GM19395 (cell line): Measurements from ENCODE around the gene FRMD1.

Experiments
- ATAC-seq: cut with Tn5 transposase; IDR thresholded peaks from one replicate; pipeline ENCODE4 v1.9.1; 2021; ENCODE audit warnings: mild to moderate bottlenecking, moderate library complexity; ENCODE audit not compliant: unreplicated experiment

The FRMD1 gene

DNA sequence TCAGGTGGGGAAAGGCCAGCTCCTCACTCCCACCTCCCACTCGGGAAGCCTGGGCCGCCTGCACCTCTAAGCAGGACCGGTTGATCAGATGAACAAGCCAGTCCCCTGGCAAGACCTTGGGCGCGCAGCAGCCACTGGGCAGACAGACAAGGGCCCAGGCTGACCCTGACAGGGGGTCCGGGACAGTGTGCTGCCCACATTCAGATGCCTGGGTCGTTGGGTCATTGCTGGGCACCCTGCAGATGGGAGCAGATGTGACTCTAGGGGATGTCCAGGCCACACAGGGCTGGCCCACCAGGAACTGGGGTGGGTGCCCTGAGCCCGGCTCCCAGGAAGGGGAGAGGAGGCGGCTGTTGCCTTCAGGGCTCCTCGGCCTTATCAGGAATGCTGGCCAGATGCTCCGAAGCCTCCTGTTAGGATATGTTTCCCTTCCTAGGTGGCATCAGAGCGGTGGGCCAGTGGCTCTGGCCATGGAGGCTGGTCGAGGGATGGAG lies 17.3 kb upstream of the FRMD1 start:
- ATAC-seq: no peak

DNA sequence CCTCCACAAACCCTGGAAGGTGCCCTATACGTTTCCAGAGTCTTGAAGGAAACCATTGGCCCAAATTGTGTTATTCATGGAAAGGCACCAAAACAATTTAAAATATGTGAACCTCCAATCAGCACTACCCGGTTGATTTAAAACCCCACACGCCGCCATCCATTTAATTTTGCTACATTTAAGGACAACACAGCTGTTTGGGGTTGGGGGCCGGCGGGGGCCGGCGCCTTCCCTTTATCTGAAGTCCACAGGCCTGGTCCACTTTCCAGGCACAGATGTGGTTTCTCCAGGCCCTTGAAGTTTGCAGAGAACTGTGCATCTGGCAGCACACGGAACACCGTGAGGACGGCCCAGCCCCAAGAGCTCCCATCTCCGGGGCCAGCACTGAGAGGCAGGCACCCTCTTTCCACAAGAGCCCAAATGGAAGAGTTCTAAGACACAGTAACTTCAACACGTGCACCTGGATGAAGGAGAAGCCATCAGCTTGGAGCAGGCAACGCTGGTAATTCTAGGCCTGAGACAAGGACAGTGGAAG lies 16.8 kb upstream of the FRMD1 start:
- no peak for ATAC-seq

DNA sequence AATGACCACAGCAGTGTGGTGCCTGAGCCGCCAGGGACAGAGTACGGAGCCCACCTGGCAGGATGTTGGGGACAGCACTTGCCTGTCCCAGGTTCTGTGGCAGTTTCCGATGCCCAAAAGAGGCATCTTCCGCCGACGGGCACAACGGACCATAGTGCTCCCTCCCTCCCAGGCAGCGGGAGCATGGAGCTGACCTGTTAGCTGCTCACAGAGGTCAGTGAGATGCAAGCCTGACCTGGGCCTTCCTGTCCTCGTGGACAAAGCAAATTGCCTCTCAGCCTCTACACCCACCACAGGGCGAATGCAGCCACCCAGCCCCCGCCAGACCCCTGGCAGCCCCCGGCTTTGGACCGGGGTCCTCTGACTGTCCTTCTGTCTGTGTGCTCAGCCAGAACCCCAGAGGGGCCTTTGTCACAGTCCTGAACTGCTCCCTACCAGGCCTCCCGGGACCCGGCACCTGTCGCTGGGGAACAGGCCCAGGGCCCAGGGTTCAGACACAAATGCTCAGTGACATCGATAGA lies 16.2 kb upstream of the FRMD1 start:
- no peak for ATAC-seq

DNA sequence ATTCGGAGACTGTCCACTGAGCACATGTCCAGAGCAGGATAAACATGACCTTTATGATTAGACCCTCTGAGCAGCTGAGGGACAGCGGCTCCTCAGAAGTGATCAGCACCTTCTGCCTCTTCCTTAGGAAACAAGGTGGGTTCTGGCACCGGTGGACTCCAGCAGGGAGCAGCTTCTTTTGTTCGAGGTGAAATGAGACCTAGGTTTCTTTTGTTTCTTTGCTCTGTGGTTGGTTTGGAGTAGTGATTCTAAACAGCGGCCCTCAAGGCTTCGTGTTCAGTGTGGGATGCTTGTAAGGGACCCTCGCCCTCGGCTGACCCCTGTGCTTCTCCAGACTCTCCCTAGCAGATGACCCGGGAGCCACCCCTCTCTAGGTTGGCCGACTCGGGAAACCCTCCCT lies 14.6 kb upstream of the FRMD1 start:
- ATAC-seq: no peak

DNA sequence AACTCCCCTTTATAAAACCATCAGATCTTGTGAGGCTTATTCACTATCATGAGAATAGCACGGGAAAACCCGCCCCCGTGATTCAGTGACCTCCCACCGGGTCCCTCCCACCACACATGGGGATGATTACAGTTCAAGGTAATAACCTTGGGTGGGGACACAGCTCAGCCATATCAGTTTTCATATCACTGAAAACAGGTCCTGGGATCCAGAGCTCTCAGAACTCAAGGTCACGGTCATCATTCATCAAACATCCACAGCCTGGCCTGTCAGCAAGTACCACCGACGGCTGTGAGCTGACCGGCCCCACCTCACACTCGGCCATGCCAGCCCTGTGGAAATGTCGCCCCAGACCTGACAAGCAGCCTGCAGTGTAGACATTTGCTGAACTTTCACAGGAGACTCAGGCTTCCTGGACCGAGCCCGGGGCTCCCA lies 14.1 kb upstream of the FRMD1 start:
- no peak for ATAC-seq

DNA sequence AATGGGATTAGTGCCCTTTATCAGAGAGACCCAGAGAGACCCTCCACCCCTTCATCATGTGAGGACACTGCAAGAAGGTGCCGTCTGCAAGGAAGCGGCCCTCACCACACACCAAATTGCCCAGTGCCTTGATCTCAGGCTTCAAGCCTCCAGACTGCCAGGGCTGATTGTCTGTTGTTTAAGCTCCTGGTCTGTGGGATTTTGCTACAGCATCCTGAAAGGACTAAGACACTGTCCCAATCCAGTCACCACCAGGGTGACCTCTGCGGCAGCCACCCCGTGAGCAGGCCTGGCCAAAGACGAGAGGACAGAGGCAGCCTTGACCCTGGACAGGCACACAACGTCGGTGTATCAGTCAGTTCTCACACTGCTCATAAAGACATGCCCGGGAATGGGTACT lies 13.5 kb upstream of the FRMD1 start:
- ATAC-seq: no peak

DNA sequence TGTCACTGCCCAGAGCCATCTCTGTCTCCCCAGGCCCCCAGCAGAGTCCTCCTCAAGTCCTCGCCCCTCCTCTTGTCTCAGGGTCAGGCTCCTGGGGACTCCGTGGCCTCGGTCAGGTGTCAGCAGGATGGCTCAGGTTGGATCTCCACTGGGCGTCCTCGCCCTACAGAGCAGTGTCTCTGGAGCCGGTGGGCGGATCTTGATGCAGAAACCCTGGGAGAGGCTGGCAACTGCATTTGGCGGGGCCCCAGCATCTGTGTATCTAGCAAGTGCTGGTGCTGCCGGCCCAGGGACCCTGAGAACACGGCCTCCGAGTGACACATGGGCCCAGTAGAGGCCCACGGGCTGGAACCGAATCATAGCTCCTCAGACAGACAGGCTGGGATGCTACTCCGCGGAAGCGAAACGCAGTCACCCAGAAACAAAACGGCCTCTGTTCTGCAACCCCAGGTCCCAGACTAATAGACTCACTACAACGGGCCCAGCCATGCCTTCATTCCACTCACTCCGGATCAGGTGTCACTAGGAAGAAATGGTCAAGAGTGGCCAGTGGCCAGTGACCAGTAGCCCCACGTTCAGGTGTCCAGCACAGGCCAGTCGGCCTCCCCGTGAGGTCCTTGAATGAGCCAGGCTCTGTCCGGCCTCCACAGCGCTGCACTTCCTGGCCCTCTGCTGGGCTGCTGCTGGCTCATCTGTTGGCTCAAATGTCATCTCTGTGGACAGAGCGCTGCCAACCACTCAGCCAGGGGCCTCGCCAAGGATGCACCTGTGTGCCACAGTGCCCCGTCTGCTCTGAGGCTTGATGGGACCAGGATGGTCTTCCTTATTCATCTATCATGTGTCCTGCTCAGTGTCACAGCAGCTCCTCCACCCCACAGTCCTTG lies 12.6 kb upstream of the FRMD1 start:
- no peak for ATAC-seq

DNA sequence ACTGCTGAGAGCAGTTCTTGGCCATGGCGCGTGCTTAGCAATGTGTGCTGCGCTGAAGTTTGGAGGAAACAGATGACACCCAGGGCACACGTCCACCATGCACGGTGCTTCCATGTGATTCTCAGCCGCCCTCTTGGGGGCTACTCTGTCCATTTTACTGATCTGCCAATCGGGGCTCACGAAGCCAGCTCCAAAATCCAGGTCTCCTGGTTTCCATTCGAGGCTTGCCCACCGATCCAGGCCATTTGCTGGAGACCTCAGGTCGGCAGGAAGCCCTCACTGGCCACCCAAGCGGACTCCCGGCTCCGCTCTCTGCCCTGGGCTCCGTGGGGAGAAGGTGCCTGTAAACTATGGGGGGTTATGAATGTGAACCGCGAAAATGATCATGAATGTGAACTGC lies 11.7 kb upstream of the FRMD1 start:
- ATAC-seq: no peak

DNA sequence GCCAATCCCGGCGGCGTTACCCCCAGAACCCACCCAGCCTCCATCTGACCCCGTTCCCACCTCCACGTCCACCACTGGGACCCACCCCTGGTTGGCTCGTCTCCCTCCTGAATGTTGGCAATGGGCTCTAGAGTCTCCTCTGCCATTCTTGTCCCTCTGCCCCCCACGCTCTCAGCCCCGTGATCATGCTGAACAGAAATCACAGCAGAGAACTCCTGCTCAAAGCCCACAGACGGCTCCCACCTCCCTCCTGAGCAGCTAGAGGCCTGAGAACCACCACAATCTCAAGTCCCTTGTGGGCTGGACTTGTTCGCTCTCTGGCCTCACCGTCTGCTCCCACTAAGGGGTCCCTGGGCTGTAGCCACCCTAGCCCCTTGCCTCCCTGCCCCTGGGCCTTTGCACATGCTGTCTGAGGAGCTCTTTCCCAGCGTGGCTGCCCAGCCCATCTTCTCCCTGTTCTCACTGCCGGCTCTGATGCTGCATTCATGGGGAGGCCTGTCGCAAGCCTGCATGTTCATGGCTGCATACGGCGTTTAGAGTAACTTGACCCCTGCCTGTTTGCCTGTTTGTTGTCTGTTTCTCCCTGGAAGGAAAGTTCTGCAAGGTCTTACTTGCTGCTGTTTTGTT lies 11.2 kb upstream of the FRMD1 start:
- ATAC-seq: no peak

DNA sequence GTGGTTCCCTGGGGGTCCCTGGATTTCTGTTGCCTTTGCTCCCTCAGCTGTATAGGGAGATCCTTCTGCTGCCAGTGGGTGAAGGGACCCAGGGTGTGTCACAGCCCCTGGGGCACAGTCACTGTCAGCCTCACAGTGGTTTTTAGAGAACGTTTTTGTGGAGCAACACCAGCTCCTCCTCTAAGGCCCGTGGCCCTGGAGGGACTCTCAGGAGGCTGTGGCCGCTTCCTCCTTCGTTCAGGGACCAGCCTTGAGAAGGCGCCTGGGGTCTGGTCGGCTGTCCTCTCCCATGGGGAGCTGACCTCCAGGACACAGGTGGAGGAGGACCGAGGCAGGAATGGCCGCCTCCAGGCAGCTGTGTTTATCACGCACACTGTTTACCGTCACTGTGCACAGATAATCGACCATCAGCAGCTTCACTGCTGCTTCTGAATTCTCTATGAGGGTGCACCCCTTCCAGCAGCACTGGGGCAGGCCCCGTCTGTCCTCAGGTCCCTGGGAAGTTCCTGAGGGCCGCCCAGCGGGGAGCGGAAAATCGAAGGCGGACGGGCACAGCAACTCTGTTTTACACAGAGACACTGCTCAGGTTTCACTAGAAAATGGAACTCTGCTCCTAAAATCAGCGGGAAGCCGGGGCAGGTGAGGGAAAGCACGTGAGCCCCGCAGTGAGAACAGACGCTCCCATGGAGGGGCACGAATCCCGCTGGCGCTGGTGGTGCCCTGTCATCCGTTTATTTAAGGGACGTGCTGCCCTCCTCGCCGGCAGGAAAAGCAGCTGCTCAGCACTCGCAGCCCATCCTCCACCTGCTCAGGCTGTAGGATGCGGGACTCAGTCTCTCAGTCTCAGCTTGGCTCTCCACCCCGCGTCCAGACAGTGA lies 10.4 kb upstream of the FRMD1 start:
- ATAC-seq: no peak

DNA sequence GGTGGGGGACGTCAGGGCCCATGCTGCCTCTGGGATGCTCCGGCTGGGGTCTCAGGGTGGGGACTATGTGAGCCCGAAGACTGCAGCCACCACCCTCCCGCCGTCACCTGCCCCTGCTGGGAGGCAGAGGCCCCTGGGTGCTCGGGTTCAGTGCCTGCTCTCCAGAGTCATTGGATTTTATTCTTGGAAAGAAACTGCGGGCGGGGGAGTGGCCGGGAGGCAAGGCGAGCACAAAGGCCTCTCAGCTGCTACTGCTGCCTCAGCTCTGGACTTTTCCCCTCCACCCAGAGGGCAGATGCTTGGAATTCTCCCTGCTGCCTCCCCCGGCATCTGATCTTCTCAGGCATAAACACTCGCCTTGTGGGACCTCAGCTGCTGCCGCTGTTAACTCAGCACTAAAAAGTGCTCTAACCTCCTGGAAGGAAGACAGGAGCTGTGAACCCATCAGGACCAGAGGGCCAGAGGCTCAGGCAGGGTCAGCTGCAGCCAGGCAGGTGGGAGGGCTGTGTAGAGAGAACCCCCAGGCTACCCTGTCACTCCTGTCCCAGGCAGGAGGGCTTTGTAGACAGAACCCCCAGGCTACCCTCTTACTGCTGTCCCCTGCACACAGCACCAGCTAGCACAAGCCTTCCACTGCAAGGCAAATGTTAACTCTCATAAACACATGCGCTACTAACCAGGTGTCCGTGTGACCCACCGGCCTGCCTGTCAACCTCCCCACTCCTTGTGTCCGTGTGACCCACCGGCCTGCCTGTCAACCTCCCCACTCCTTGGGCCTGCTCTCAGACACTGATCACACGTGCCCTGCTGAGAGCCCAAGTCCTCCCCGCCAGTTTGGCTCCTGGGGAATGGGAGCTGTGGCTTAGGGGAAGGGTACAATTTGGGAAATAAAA lies 9.4 kb upstream of the FRMD1 start:
- ATAC-seq: no peak

DNA sequence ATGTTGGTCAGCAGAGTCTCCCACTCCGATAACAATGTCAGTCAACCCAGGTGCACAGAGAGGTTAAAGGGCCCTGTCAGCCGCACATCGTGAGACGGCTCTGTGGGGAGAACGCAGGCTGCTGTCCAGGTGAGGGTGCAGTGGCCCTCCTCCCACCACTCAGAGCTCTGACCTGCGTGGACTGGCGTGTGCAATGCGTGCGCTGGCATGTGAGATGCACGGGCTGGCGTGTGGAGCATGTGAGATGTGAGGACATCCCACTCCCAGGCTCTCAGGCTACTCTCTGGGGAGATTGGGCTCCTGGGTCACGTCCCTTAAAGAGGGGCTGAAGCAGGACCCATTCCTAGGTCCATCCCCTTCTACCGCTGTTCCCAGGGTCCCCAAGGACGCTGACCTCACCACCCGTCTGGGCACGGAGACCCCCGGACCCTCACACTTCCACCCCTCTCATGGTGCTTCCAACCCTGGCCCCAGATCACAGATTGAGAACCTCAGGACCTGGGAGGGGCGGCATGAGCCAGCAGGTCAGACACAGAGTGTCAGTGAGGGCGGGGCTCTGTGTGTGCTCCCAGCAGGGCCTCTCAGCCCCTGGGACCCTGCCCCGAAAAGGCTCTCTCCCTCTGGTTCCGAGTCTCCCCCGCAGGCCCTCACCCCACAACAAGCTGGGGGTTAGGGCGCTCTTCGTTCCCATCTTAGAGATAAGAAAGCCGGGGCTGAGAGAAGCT lies 8.6 kb upstream of the FRMD1 start:
- ATAC-seq: no peak

DNA sequence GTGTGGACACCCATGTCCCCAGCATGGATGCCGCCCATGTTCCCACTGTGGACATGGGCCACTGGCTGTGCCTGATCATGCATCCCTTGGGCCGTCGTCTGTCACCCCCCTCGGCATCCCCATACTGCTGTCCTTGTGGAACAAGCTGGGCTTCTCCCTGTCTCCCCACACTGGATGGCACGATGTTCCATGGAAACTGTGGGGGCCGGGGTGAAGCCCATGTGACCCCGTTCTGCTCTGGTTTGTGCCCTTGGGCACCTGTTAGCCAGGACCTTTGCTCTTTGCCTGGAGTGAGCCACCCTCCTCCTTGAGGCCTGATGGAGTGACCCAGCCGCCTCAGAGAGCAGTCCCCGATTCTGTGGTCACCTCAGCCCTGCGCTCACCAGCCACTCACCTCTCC lies 7.6 kb upstream of the FRMD1 start:
- no peak for ATAC-seq

DNA sequence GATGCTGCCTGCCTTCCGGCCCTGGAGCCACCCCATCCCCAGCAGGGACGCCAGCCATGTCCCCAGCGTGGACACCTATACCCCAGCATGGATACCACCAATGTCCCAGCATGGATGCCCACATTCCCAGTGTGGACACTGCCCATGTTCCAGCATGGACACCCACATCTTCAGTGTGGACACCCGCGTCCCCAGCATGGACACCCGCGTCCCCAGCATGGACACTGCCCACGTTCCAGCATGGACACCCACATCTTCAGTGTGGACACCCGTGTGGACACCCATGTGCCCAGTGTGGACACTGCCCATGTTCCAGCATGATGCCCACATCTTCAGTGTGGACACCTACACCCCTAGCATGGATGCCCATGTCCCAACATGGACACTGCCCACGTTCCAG lies 7.1 kb upstream of the FRMD1 start:
- ATAC-seq: no peak

DNA sequence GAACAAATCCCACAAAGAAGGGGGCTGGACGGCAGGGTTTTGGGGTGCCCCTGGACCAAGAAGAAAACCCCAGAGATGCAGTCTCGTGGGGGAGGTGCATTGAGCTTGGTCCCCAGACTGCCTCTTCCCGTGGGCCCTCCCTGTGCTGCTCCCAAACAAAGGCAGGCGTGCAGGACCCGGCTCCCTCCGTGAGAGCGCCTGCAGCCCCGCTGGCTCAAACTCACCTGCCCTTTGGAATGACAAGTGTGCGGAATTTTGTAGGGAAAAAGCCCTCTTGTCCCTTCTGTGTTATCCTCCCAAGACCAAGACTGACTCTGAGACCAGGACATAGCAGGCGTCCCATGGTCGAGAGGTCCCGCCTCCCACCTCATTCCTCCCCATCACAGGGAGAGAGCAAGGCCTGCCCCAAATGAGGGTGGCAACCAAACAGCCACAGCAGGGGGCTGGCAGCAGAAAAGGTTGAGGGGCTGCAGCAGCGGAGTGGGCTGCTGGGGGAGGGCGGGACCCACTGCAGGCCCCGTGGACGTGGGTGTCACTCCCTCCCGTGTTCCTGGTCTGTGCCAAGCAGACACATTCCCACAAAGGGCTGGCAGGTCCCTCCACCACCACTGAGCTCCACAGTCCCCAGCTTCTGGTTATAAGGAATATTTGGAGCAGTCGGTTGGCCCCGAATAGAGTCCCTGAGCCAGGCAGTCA lies 5.6 kb upstream of the FRMD1 start:
- ATAC-seq: no peak

DNA sequence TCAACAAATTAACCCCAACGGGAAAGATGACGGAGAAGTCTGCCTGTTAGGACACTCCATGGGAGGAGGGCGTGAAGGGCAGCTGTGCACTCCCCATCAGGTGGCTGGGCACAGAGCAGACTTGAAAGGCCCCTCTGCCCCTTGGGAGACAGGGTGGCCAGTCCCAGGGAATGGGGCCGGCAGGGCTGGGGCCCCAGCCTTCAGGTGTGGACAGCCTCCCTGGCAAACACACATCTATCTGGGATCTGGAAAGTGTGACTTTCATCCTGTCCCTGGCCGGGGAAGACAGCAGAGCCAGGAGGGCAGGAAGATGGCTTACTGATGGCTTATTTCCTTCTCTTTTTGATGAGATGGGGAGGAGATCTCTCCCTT lies 4.5 kb upstream of the FRMD1 start:
- ATAC-seq: no peak

DNA sequence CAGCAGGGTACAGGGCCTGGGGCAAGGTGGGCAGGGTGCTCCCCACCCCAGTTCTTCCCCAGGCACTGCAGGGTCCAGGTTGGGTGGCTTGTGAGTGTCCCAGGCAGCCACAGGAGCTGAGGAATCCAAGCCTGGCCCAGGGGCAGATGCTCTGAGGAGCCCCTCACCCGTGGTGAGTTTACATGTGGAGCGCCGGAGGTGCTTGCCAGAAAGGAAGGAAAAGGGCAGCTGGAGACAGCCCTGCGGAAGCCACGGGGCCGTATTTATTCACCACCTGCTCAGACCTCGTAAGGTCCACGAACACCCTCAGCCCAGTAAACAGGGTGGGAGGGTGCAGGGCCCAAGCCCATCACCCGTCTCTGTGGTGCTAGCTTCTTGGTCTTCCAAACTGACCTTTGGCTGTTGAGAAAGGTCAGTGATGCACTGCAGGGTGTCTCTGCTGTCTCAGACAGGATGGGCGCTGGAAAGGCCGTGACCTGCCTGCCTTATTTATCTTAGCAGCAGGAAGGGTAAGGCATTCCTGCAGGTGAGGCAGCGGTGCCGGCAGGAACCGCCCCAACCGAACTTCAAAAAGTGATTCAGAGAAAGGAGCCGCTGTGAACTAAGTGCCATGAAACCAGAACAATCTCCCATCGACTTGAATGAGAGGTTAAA lies 4.0 kb upstream of the FRMD1 start:
- no peak for ATAC-seq

DNA sequence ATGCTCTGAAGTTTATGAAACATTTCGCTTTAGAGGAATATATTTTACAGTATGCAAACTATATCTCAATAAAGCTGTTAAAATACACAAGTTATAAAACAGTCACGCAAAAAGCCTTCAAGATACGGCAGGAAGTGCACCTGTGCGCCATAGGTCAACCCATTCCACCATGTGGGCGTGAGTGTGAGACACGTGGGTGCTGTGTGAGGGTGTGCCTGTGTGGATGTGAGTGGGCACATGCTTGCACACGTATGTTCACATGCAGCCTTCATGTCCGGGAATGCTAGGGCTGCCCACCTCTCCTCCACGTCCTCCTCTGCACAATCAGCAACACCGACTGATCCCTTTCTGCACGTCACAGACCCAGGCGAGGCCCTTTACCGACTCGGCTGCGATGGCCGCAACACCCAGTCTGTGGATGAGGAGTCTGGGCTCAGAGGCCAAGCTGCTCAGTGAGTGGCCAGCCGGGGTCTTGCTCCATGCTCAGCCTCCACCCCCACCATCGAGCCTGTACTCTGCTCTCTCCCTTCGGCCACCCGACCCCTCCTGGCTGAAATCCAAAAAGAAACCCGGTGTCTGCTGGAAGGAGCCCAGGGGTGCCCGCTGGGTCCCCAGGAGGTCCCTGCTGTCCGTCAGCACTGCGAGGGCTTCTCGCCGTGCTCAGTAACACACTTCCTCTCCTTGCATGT lies 3.0 kb upstream of the FRMD1 start:
- ATAC-seq: no peak
